ENCODE data around the gene APOBEC2.

DNA sequence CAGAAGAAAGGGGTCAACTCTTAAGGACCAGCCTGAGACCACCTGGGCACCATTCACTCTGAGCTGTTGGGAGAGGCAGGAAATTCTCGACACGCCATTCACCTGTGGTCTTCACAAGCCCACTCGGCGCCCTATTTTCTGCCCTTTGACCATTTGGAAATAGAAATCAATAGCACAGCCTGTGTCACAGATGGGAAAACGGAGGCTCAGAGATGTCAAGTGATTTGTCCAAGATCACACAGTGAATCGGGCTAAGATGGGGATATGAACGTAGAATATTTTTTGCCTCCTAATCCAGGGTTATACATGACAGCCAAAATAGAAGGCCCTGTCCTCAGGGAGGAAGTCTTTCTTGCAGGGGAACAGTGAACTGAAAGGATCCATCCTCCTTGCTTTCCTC is 3.0 kb upstream of the APOBEC2 start:
- TF ChIP-seq, protein P1, sequence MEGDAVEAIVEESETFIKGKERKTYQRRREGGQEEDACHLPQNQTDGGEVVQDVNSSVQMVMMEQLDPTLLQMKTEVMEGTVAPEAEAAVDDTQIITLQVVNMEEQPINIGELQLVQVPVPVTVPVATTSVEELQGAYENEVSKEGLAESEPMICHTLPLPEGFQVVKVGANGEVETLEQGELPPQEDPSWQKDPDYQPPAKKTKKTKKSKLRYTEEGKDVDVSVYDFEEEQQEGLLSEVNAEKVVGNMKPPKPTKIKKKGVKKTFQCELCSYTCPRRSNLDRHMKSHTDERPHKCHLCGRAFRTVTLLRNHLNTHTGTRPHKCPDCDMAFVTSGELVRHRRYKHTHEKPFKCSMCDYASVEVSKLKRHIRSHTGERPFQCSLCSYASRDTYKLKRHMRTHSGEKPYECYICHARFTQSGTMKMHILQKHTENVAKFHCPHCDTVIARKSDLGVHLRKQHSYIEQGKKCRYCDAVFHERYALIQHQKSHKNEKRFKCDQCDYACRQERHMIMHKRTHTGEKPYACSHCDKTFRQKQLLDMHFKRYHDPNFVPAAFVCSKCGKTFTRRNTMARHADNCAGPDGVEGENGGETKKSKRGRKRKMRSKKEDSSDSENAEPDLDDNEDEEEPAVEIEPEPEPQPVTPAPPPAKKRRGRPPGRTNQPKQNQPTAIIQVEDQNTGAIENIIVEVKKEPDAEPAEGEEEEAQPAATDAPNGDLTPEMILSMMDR (optimal IDR thresholded peaks at IDR 0.05 in 1 of 3, IDR thresholded peaks at IDR 0.05 in 1 of 3, conservative IDR thresholded peaks at IDR 0.05 in 1 of 3; ENCODE audit: extremely low read depth in 1 of 3, insufficient read depth in 2 of 3, low read length in 3 of 3) = no peak
- TF ChIP-seq EZH2 (IDR thresholded peaks at IDR 0.05; ENCODE audit: low read length) = no peak
